K562 (cell line): ENCODE results near the gene DBP. TPM values are rescaled to one million over a fixed set of nuclear protein-coding genes. Genes with fewer than 3 reads are reported as not detected.

Experiments
- ATAC-seq: fragments of 200-7000 bp; cut with Tn5 transposase; 3 replicates; pipeline ENCODE4 v1.9.1; 2020; ENCODE audit warnings: moderate library complexity
- BruUV-seq: library from RNA; stranded (reverse); fragments of 400-500 nt; replicated peaks from 2 replicates; lab custom pipeline; 2021; lab: Mats Ljungman, UMichigan
- CTCF ChIA-PET: fragments of 300-600 bp; formaldehyde crosslinking; extraction: SDS; loops from one replicate; lab custom pipeline; 2021; ENCODE audit warnings: low intra/inter-chr PET ratio; lab: Yijun Ruan, JAX
- POLR2A ChIA-PET: fragments of 300-600, 350-650 bp; sonication (Branson Sonifier 250); formaldehyde crosslinking; extraction: SDS; loops from one replicate; lab custom pipeline; 2021; ENCODE audit warnings: antibody characterized with exemption, inconsistent platforms; lab: Yijun Ruan, JAX
- DNase-seq, 4 experiments: peaks; one replicate each; pipeline versions ENCODE4 v3.0.0 to v3.0.0-alpha.2; 2011 to 2018; ENCODE audit warnings: low spot score in 3 of 4, mixed read lengths in 3 of 4; ENCODE audit errors: extremely low read depth in 1 of 4
- FAIRE-seq: peaks from 2 replicates; lab custom pipeline; 2011; peaks lifted over from hg19 to GRCh38; lab: Jason Lieb, UNC
- H2AFZ ChIP-seq: 2 replicates; pipeline ENCODE4 v1.6.0; 2011; ENCODE audit warnings: low read depth, low read length, control low read depth, inconsistent platforms
- H3K27ac ChIP-seq: fragments of 200-600 bp; 3 replicates; pipeline ENCODE4 v1.8.0; 2011; ENCODE audit warnings: low read depth, mild to moderate bottlenecking, control low read depth, inconsistent platforms, low read length, moderate library complexity, mixed read lengths; ENCODE audit errors: extremely low read depth
- H3K27me3 ChIP-seq, 2 experiments: fragments of 300-600 bp in 1 of 2; 2 replicates in 1 of 2; 3 replicates in 1 of 2; pipeline versions ENCODE4 v1.6.0 to v1.8.0; 2011; ENCODE audit warnings: inconsistent platforms in 2 of 2, low read length in 2 of 2, mild to moderate bottlenecking in 1 of 2, mixed read lengths in 1 of 2, moderate library complexity in 1 of 2; ENCODE audit not compliant: control insufficient read depth in 2 of 2, insufficient read depth in 2 of 2
- H3K36me3 ChIP-seq: fragments of 300-600 bp; 3 replicates; pipeline ENCODE4 v1.8.0; 2011; ENCODE audit warnings: mild to moderate bottlenecking, low read length, inconsistent platforms; ENCODE audit not compliant: control insufficient read depth, insufficient read depth
- H3K4me1 ChIP-seq, 2 experiments: fragments of 200-600 bp in 1 of 2; replicated peaks in 1 of 2; 2 replicates in 1 of 2; 3 replicates in 1 of 2; pipeline versions ENCODE4 v1.5.1 to v1.8.0; 2011; ENCODE audit warnings: inconsistent platforms in 2 of 2, low read length in 2 of 2, mild to moderate bottlenecking in 1 of 2, mixed read lengths in 1 of 2, moderate library complexity in 1 of 2; ENCODE audit not compliant: control insufficient read depth in 2 of 2, insufficient read depth in 2 of 2
- H3K4me2 ChIP-seq: 2 replicates; pipeline ENCODE4 v1.6.1; 2011; ENCODE audit warnings: low read length, control low read depth, inconsistent platforms, mixed read lengths; ENCODE audit not compliant: insufficient read depth
- H3K4me3 ChIP-seq: fragments of 200-600 bp; sonication (generic), shearing (Covaris generic); 2 replicates; pipeline ENCODE4 v1.5.1; 2016; ENCODE audit warnings: control low read depth, inconsistent platforms
- H3K79me2 ChIP-seq: fragments of 200-600 bp; 3 replicates; pipeline ENCODE4 v1.8.0; 2011; ENCODE audit warnings: low read length, inconsistent platforms; ENCODE audit not compliant: control insufficient read depth, insufficient read depth
- H3K9ac ChIP-seq, 2 experiments: 2 replicates each; pipeline versions ENCODE4 v1.6.0 to v1.6.1; 2011; ENCODE audit warnings: low read depth in 2 of 2, low read length in 2 of 2, control low read depth in 1 of 2, inconsistent platforms in 1 of 2, mild to moderate bottlenecking in 1 of 2, mixed read lengths in 1 of 2; ENCODE audit not compliant: insufficient read depth in 1 of 2
- H3K9me1 ChIP-seq: one replicate; pipeline ENCODE4 v1.6.0; 2011; ENCODE audit warnings: inconsistent platforms, mild to moderate bottlenecking, low read length, moderate library complexity; ENCODE audit not compliant: control insufficient read depth, insufficient read depth
- H3K9me3 ChIP-seq: replicated peaks from 2 replicates; pipeline ENCODE4 v1.5.1; 2011; ENCODE audit warnings: low read depth, low read length, inconsistent platforms; ENCODE audit not compliant: control insufficient read depth, insufficient read depth
- H4K20me1 ChIP-seq: replicated peaks from 2 replicates; pipeline ENCODE4 v1.6.1; 2011; ENCODE audit warnings: low read length, inconsistent platforms, mixed read lengths; ENCODE audit not compliant: control insufficient read depth, insufficient read depth
- EP400 ChIP-seq: fragments of 450-650 bp; IDR thresholded peaks from 2 replicates; pipeline ENCODE4 v1.6.1; 2017; ENCODE audit warnings: antibody characterized with exemption, mild to moderate bottlenecking, moderate library complexity
- GTF2E2 ChIP-seq: fragments of 200-800 bp; sonication (Bioruptor generic); IDR thresholded peaks from 2 replicates; pipeline ENCODE4 v1.6.1; 2016; ENCODE audit warnings: missing genetic modification characterization, missing compliant biosample characterization
- NONO ChIP-seq, 2 experiments: fragments of 200-400 bp in 1 of 2; fragments of 450-650 bp in 1 of 2; formaldehyde crosslinking in 1 of 2; IDR thresholded peaks; 2 replicates each; pipeline ENCODE4 v1.6.1; 2017; ENCODE audit warnings: low read depth in 2 of 2, mild to moderate bottlenecking in 2 of 2, moderate library complexity in 2 of 2, low read length in 1 of 2
- POLR2B ChIP-seq: fragments of 450-650 bp; IDR thresholded peaks from 2 replicates; pipeline ENCODE4 v1.6.1; 2018; ENCODE audit warnings: low read depth; ENCODE audit not compliant: partially characterized antibody
- SMAD2 ChIP-seq: fragments of 150-350 bp; IDR thresholded peaks from 2 replicates; pipeline ENCODE4 v1.6.1; 2014; ENCODE audit warnings: low read depth, mild to moderate bottlenecking, low read length
- SP1 ChIP-seq: sonication (generic); formaldehyde crosslinking; IDR thresholded peaks from 2 replicates; pipeline ENCODE4 v1.8.1; 2022; ENCODE audit warnings: mild to moderate bottlenecking, missing genetic modification reagents
- ZNF347 ChIP-seq: fragments of 450-650 bp; formaldehyde crosslinking; IDR thresholded peaks from 2 replicates; pipeline ENCODE4 v1.4.0; 2020; ENCODE audit warnings: low read depth, mild to moderate bottlenecking, moderate library complexity
- WGBS: fragments of 100-300 bp; shearing (Covaris generic); methylation state at CpG from one replicate; pipeline ENCODE4 v1.1.6; 2016; ENCODE audit warnings: low coverage, mixed read lengths; ENCODE audit not compliant: insufficient coverage; ENCODE audit errors: missing lambda C conversion rate; 5-methylcytosine and 5-hydroxymethylcytosine counted together
- in situ Hi-C: fragments of 300-500 bp; cut with MboI; formaldehyde crosslinking; loops from 4 replicates; pipeline ENCODE4 v1.15.0; 2018; ENCODE audit warnings: inconsistent platforms, mixed read lengths
- intact Hi-C: fragments of 100-400 bp; cut with micrococcal nuclease; formaldehyde crosslinking; loops from 2 replicates; pipeline ENCODE4 v1.14.2; 2022
- polyA plus RNA-seq, 8 experiments: library from polyadenylated mRNA; depleted of rRNA in 4 of 8; stranded (reverse) in 5 of 8; unstranded in 3 of 8; fragments of >200 nt; fragmentation: Nextera tagmentation in 2 of 8; fragmentation: Illumina TruSeq in 1 of 8; extraction: Ambion mirVana in 2 of 8; extraction: Trizol in 1 of 8; gene quantifications; 2 replicates each; pipeline versions ENCODE4 v1.2.1 to v1.2.3, GENCODE V29; 2011 to 2014; ENCODE audit warnings: inconsistent platforms in 1 of 8, missing spikeins in 1 of 8
- total RNA-seq, 7 experiments: library from RNA; depleted of rRNA in 6 of 7; stranded (reverse); fragments of >200 nt in 6 of 7; fragmentation: Illumina TruSeq in 2 of 7; extraction: Trizol in 2 of 7; gene quantifications; 2 replicates each; pipeline versions ENCODE4 v1.2.1 to v1.2.3, GENCODE V29; 2011 to 2021; ENCODE audit warnings: low replicate concordance in 1 of 7
- TF ChIP-seq, protein P1 (sequence below), 2 experiments: fragments of 450-650 bp; IDR thresholded peaks; 2 replicates each; pipeline ENCODE4 v1.6.1; 2016; ENCODE audit warnings: mild to moderate bottlenecking in 2 of 2, borderline replicate concordance in 1 of 2, low read depth in 1 of 2, moderate library complexity in 1 of 2

Gene DBP
- total and polyA plus RNA-seq, 9 of the 15 experiments (the other 6 are each of a cell fraction or from before 2014, with no cell fraction given) = 0.25 to 5.5 (median 1.8) TPM

DNA sequence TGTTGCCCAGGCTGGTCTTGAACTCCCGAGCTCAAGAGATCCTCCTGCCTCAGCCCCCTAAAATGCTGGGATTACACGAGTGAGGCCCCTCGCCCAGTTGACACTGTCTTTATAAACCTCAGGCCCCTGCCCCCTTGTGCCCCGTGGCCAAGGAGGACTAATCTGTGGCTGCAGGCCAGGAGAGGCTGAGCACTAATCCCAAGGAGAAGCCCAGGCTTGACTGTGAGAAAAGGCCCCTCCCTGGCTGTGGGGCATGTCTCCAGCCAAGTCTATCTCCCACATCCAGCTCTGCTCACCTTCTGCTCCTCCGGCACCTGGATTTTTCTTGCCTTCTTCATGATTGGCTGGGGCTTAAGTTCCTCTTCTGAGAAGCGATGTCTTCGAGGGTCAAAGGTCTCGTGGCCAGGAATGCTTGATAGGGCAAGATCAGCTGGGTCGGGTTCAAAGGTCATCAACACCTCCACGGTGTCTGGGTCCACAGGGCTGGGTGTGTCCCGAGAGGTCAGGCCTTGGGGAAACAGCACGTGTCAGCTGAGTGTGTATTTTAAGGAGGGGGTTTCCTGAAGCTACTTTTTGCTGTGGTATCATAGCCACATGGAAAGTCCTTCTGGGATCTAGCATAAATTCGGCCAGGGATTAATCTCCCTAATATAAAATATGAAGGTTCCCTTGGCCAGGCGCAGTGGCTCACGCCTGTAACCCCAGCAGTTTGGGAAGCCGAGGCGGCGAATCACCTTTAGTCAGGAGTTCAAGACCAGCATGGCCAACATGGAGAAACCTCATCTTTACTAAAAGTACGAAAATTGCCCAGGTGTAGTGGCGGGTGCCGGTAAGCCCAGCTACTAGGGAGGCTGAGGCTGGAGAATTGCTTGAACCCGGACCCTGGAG lies 3.8 kb downstream of the DBP start:
- peaks cover 36 to 85% of the 10 kb centered on the region in 2 experiments for H3K4me1 ChIP-seq
- H3K27me3 ChIP-seq = no peaks in the 10 kb centered on the region
- H3K9me1 ChIP-seq = peaks cover 4% of the 10 kb centered on the region
- peak; percentile 49 to 92 (median 56) for DNase-seq
- no peaks in the 10 kb centered on the region for H4K20me1 ChIP-seq
- peaks cover 2% of the 10 kb centered on the region; the same call in 1 of the 3 replicates for H3K36me3 ChIP-seq
- BruUV-seq = no TSS peak
- no peak for ATAC-seq
- H3K27ac ChIP-seq = peak overlapping the region; percentile 88
- H3K79me2 ChIP-seq = peaks cover 10% of the 10 kb centered on the region; the same call in 2 of the 3 replicates
- 23% methylated on average over 22 of the region's 22 CpGs for WGBS
- ChIA-PET POLR2A (interaction anchor here (0.5 to 2.4 kb wide), 13 partner anchors 9 to 1654 kb away, joined by 3 to 18 read pairs (median 3); partner anchors contain the start of genes DHDH, RPL18, SPACA4 and SPHK2), CTCF (no interaction called here)
- H3K4me3 ChIP-seq = no peak overlapping the region
- in situ Hi-C loops (no loop called here), intact Hi-C loops (no loop called here)
- peak overlapping the region; percentile 86; the same call in 1 of the 2 replicates for H2AFZ ChIP-seq
- H3K9ac ChIP-seq = peak overlapping the region; percentile 59 to 61
- FAIRE-seq = peak; percentile 88
- H3K9me3 ChIP-seq = no peaks in the 10 kb centered on the region
- peak overlapping the region; percentile 83 for H3K4me2 ChIP-seq
- TF ChIP-seq EP400 = no peak
- no peak for TF ChIP-seq POLR2B
- TF ChIP-seq SP1 = peak; percentile 17; the same call in 1 of the 2 replicates
- peak in 1 of 2 experiments; percentile 16; a peak in 1 of 4 replicates for TF ChIP-seq NONO (IDR thresholded peaks at IDR 0.05; ENCODE audit: low read depth in 2 of 2, low read length in 1 of 2)
- no peak for TF ChIP-seq SMAD2
- no peak for TF ChIP-seq GTF2E2 (tag)
- TF ChIP-seq, protein P1, sequence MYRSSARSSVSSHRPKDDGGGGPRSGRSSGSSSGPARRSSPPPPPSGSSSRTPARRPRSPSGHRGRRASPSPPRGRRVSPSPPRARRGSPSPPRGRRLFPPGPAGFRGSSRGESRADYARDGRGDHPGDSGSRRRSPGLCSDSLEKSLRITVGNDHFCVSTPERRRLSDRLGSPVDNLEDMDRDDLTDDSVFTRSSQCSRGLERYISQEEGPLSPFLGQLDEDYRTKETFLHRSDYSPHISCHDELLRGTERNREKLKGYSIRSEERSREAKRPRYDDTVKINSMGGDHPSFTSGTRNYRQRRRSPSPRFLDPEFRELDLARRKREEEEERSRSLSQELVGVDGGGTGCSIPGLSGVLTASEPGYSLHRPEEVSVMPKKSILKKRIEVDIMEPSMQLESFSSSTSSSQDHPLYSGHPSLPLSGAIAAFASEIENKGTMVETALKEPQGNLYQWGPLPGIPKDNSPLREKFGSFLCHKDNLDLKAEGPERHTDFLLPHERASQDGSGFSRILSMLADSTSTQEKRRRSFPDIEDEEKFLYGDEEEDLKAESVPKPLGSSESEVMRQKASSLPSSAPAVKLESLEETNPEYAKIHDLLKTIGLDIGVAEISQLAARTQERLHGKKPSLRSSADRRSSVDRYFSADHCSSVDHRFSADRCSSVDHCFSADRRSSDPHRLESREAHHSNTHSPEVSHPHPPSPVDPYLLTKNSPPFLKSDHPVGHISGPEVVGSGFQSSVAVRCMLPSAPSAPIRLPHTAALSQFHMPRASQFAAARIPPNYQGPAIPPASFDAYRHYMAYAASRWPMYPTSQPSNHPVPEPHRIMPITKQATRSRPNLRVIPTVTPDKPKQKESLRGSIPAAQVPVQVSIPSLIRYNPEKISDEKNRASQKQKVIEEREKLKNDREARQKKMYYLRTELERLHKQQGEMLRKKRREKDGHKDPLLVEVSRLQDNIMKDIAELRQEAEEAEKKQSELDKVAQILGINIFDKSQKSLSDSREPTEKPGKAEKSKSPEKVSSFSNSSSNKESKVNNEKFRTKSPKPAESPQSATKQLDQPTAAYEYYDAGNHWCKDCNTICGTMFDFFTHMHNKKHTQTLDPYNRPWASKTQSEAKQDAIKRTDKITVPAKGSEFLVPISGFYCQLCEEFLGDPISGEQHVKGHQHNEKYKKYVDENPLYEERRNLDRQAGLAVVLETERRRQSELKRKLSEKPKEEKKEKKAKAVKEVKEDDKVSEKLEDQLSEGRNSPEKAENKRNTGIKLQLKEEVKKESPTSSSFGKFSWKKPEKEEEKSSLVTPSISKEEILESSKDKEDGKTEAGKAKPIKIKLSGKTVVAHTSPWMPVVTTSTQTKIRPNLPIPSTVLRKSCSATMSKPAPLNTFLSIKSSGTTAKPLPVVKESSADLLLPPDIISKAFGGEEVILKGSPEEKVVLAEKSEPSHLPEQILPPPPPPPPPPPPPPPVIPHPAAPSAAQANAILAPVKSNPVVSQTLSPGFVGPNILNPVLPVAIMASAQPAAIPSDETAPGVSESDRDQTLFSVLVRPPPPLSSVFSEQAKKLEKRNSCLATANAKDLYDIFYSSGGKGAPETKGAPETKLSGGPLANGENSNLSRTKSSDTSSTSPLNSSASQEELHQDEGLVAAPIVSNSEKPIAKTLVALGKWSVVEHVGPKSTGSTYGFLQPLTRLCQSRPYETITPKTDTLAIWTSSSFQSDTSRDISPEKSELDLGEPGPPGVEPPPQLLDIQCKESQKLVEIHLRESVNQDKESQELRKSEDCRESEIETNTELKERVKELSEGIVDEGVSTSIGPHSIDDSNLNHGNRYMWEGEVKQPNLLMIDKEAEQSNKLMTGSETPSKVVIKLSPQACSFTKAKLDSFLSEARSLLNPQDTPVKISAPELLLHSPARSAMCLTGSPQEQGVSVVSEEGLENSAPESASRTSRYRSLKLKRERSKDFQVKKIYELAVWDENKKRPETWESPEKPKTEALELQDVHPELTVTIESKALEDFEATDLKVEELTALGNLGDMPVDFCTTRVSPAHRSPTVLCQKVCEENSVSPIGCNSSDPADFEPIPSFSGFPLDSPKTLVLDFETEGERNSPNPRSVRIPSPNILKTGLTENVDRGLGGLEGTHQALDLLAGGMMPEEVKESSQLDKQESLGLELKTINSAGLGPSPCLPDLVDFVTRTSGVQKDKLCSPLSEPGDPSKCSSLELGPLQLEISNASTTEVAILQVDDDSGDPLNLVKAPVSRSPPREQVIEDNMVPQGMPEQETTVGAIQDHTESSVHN (IDR thresholded peaks at IDR 0.05; ENCODE audit: borderline replicate concordance in 1 of 2, low read depth in 1 of 2) = peak in 1 of 2 experiments; percentile 51; a peak in 1 of 4 replicates
- no peak for TF ChIP-seq ZNF347 (CRISPR knock-in tag)
